CD4-positive, alpha-beta memory T cell (primary cell): ENCODE measurements around the gene MPZL2. TPM values are rescaled to one million over a fixed set of nuclear protein-coding genes. Genes with fewer than 3 reads are reported as not detected.
A peak's percentile ranks its signal among the peaks of the same experiment; 100 is the strongest.

Experiments used
- CTCF ChIA-PET: fragments of 350-600 bp; sonication (Branson Sonifier 250); formaldehyde crosslinking; loops from one replicate; lab custom pipeline; 2021; ENCODE audit warnings: inconsistent platforms; ENCODE audit not compliant: partially characterized antibody; lab: Charles Lee
- POLR2A ChIA-PET: fragments of 350-600 bp; sonication (Branson Sonifier 250); formaldehyde crosslinking; loops from one replicate; lab custom pipeline; 2021; ENCODE audit not compliant: partially characterized antibody; lab: Charles Lee
- DNase-seq, 5 donors: peaks; one replicate each; pipeline versions ENCODE4 v3.0.0 to v3.0.0-alpha.2; 2020 to 2022; ENCODE audit warnings: mixed read lengths in 1 of 5
- H3K27ac ChIP-seq: one replicate; pipeline ENCODE4 v1.7.0; 2013; ENCODE audit warnings: low read depth, low read length
- H3K27me3 ChIP-seq: 2 replicates; pipeline ENCODE4 v1.7.0; 2013; ENCODE audit warnings: mild to moderate bottlenecking, low read length, moderate library complexity; ENCODE audit not compliant: insufficient read depth
- H3K36me3 ChIP-seq: 2 replicates; pipeline ENCODE4 v1.7.0; 2013; ENCODE audit warnings: mild to moderate bottlenecking, low read length, moderate library complexity; ENCODE audit not compliant: insufficient read depth
- H3K4me1 ChIP-seq: 2 replicates; pipeline ENCODE4 v1.7.0; 2013; ENCODE audit warnings: mild to moderate bottlenecking, low read length, moderate library complexity; ENCODE audit not compliant: insufficient read depth
- H3K4me3 ChIP-seq, 2 donors: one replicate each; pipeline ENCODE4 v1.7.0; 2013; ENCODE audit warnings: low read length in 2 of 2, mild to moderate bottlenecking in 1 of 2
- H3K9me3 ChIP-seq, 2 donors: one replicate each; pipeline ENCODE4 v1.7.0; 2013; ENCODE audit warnings: low read length in 2 of 2, control low read depth in 1 of 2; ENCODE audit not compliant: control insufficient read depth in 1 of 2
- H3K27ac Mint-ChIP-seq, 7 donors: one replicate each; pipeline ENCODE4 v1.8.0; 2020 to 2021; ENCODE audit warnings: mixed read lengths in 7 of 7, mild to moderate bottlenecking in 6 of 7, inconsistent platforms in 3 of 7, moderate library complexity in 3 of 7
- H3K27me3 Mint-ChIP-seq, 2 donors: one replicate each; pipeline ENCODE4 v1.8.0; 2020 to 2021; ENCODE audit warnings: mixed read lengths in 2 of 2
- H3K36me3 Mint-ChIP-seq, 2 donors: one replicate each; pipeline ENCODE4 v1.8.0; 2020 to 2021; ENCODE audit warnings: mixed read lengths in 2 of 2, inconsistent platforms in 1 of 2, mild to moderate bottlenecking in 1 of 2
- H3K4me1 Mint-ChIP-seq, 4 donors: one replicate each; pipeline ENCODE4 v1.8.0; 2020 to 2021; ENCODE audit warnings: mixed read lengths in 4 of 4, mild to moderate bottlenecking in 1 of 4
- H3K4me3 Mint-ChIP-seq, 8 donors: one replicate each; pipeline ENCODE4 v1.8.0; 2020 to 2021; ENCODE audit warnings: mixed read lengths in 8 of 8, mild to moderate bottlenecking in 7 of 8, moderate library complexity in 6 of 8, inconsistent platforms in 3 of 8
- H3K9me3 Mint-ChIP-seq, 8 donors: one replicate each; pipeline ENCODE4 v1.8.0; 2020 to 2021; ENCODE audit warnings: mixed read lengths in 8 of 8, mild to moderate bottlenecking in 5 of 8, inconsistent platforms in 3 of 8, moderate library complexity in 1 of 8
- intact Hi-C: fragments of 100-400 bp; cut with micrococcal nuclease; formaldehyde crosslinking; loops from one replicate; pipeline ENCODE4 v1.15.1; 2023
- polyA plus RNA-seq, 2 donors: library from polyadenylated mRNA; unstranded; fragments of 300-500 nt; fragmentation: Illumina TruSeq; gene quantifications; one replicate each; pipeline ENCODE4 v1.2.3, GENCODE V29; 2021
- total RNA-seq, 2 experiments: library from RNA; stranded (reverse); gene quantifications; one replicate each; pipeline ENCODE4 v1.2.3, GENCODE V29; 2021

MPZL2 gene
- total and polyA plus RNA-seq, 4 experiments from 2014 or later, result 0.64 to 4.2 (median 3.3) TPM

- no peaks in the 10 kb centered on the region for H3K27me3 Mint-ChIP-seq
- ChIA-PET POLR2A (interaction anchor here (1.3 to 9.3 kb wide), 5 partner anchors 8 to 83 kb away, joined by 3 to 83 read pairs (median 10); partner anchors contain the start of genes JAML and MPZL3), CTCF (interaction anchor here (1.3 to 5.2 kb wide), 6 partner anchors 10 to 276 kb away, joined by 3 to 51 read pairs (median 5); no protein-coding TSS in a partner anchor)
- H3K9me3 ChIP-seq, result no peaks in the 10 kb centered on the region
- no peak overlapping the region for H3K27ac ChIP-seq
- no peak overlapping the region for H3K4me3 ChIP-seq
- peaks cover 42 to 70% (median 56%) of the 10 kb centered on the region in 4 donors for H3K4me1 Mint-ChIP-seq
- peaks cover 55 to 56% of the 10 kb centered on the region in 2 donors for H3K36me3 Mint-ChIP-seq
- H3K4me1 ChIP-seq, result peaks cover 44% of the 10 kb centered on the region
- H3K27ac Mint-ChIP-seq, result peak overlapping the region in 5 of 7 donors; percentile 9 to 93 (median 77)
- intact Hi-C loops, result no loop called here
- H3K27me3 ChIP-seq, result no peaks in the 10 kb centered on the region
- H3K4me3 Mint-ChIP-seq, result no peak overlapping the region
- H3K9me3 Mint-ChIP-seq, result peaks cover 0 to 2% (median 0%) of the 10 kb centered on the region in 8 donors
- no peak for DNase-seq
- peaks cover 21% of the 10 kb centered on the region for H3K36me3 ChIP-seq
Observed at GRCh38 chr11:118212131-118212725, 51.9 kb downstream of the MPZL2 start.

GRCh38 chr11:118211006-118211405 is 53.1 kb downstream of the MPZL2 start:
- Mint-ChIP-seq H3K4me1 (peaks cover 44 to 57% (median 51%) of the 10 kb centered on the region in 4 donors), H3K9me3 (peaks cover 0 to 2% (median 0%) of the 10 kb centered on the region in 8 donors), H3K36me3 (peaks cover 55 to 66% of the 10 kb centered on the region in 2 donors), H3K27ac (peak overlapping the region in 2 of 7 donors; percentile 19 to 68), H3K27me3 (no peaks in the 10 kb centered on the region), H3K4me3 (no peak overlapping the region)
- Histone ChIP-seq H3K27me3 (no peaks in the 10 kb centered on the region), H3K27ac (no peak overlapping the region), H3K36me3 (peaks cover 21% of the 10 kb centered on the region), H3K9me3 (no peaks in the 10 kb centered on the region), H3K4me3 (no peak overlapping the region), H3K4me1 (peaks cover 44% of the 10 kb centered on the region)
- POLR2A ChIA-PET, result interaction anchor here (1.3 to 9.3 kb wide), 4 partner anchors 7 to 85 kb away, joined by 3 to 83 read pairs (median 38); partner anchors contain the start of gene JAML
- CTCF ChIA-PET, result interaction anchor here (0.8 to 5.2 kb wide), 6 partner anchors 9 to 278 kb away, joined by 3 to 39 read pairs (median 4); no protein-coding TSS in a partner anchor
- DNase-seq, result no peak
- intact Hi-C loops, result no loop called here

GRCh38 chr11:118210323-118210722 is 53.8 kb downstream of the MPZL2 start:
- Mint-ChIP-seq H3K9me3 (peaks cover 0 to 2% (median 0%) of the 10 kb centered on the region in 8 donors), H3K4me1 (peaks cover 43 to 55% (median 49%) of the 10 kb centered on the region in 4 donors), H3K4me3 (no peak overlapping the region), H3K27ac (peak overlapping the region in 5 of 7 donors; percentile 0 to 75 (median 47)), H3K36me3 (peaks cover 55 to 71% of the 10 kb centered on the region in 2 donors), H3K27me3 (no peaks in the 10 kb centered on the region)
- Histone ChIP-seq H3K4me1 (peaks cover 44% of the 10 kb centered on the region), H3K9me3 (no peaks in the 10 kb centered on the region), H3K27me3 (no peaks in the 10 kb centered on the region), H3K36me3 (peaks cover 26% of the 10 kb centered on the region), H3K27ac (no peak overlapping the region), H3K4me3 (no peak overlapping the region)
- CTCF ChIA-PET, result interaction anchor here (0.8 to 5.2 kb wide), 3 partner anchors 8 to 49 kb away, joined by 3 to 39 read pairs (median 6); no protein-coding TSS in a partner anchor
- intact Hi-C loops, result no loop called here
- DNase-seq, result no peak
- POLR2A ChIA-PET, result interaction anchor here (2.0 to 9.3 kb wide), 3 partner anchors 6 to 32 kb away, joined by 4 to 83 read pairs (median 6); no protein-coding TSS in a partner anchor

DNA sequence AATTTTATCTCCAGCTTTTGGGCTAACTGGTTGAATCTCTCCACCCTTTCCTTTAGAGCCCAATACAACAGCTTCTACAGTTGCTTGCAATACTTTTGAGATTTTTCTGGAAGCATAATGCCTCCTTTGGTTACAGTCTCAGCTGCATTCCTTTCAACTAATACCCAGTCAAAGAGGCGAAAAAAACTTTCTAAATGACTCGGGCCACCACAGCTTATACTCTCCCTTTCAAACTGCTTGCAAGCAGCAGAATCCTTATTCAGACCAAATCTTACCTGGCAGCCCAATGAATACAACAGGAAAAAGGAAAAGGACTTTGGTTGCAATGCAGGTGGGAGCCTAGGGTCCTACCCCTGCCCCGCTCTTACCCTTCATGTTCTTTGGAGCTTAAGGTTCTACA is 55.1 kb downstream of the MPZL2 start:
- no peak overlapping the region for H3K4me3 ChIP-seq
- H3K27ac Mint-ChIP-seq, result peak overlapping the region in 4 of 7 donors; percentile 48 to 84 (median 64)
- H3K36me3 ChIP-seq, result peaks cover 27% of the 10 kb centered on the region
- H3K4me1 ChIP-seq, result peaks cover 43% of the 10 kb centered on the region
- no peak overlapping the region for H3K4me3 Mint-ChIP-seq
- H3K36me3 Mint-ChIP-seq, result peaks cover 55 to 71% of the 10 kb centered on the region in 2 donors
- peaks cover 30 to 48% (median 38%) of the 10 kb centered on the region in 4 donors for H3K4me1 Mint-ChIP-seq
- DNase-seq, result no peak
- no peaks in the 10 kb centered on the region for H3K9me3 ChIP-seq
- ChIA-PET CTCF (interaction anchor here (1.0 to 5.2 kb wide), 3 partner anchors 10 to 16 kb away, joined by 4 to 39 read pairs (median 5); partner anchors contain the start of gene JAML), POLR2A (interaction anchor here (0.6 to 2.8 kb wide), 5 partner anchors 16 to 189 kb away, joined by 3 to 19 read pairs (median 6); partner anchors contain the start of genes JAML and MPZL3)
- no peak overlapping the region for H3K27ac ChIP-seq
- H3K9me3 Mint-ChIP-seq, result peaks cover 0 to 2% (median 0%) of the 10 kb centered on the region in 8 donors
- no peaks in the 10 kb centered on the region for H3K27me3 Mint-ChIP-seq
- intact Hi-C loops, result loop anchor here (2.0 kb wide), 1 partner anchor 16 kb away; the partner anchor contains the start of gene JAML
- H3K27me3 ChIP-seq, result no peaks in the 10 kb centered on the region

- peak overlapping the region in 6 of 7 donors; percentile 83 to 97 (median 91) for H3K27ac Mint-ChIP-seq
- H3K4me1 ChIP-seq, result peaks cover 50% of the 10 kb centered on the region
- peaks cover 21% of the 10 kb centered on the region for H3K36me3 ChIP-seq
Observed at GRCh38 chr11:118207079-118207478, 57.0 kb downstream of the MPZL2 start.

DNA sequence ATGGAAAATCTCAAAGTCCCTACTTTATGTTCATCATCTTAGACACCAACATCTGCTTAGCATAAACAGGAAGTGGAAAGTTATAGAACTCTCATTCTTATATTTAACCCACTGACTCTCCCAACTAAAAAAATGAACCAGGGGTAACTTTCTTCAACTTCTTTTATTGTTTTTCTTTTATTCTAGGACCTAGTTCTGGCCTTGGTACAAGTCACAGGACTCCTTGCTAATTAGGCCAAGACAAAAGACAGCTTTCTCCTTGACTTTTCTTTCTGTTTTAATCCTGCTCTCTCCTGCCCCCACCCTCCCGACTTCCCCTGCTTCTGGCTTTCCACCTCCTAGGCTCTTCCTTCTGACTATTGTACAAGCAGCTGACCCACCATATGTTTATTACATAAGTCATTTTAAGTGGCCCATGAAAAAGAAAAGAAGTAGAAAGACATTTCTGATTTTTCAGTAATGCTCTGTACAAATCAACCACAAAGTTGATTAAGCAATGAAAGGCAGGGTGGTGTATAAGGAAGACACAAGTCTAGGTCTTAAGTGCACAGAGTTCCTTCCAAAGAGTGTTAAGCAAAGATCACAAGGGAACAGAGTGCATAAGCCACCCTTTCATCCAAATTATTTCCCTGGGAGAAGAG is 57.6 kb downstream of the MPZL2 start:
- Histone ChIP-seq H3K36me3 (peaks cover 16% of the 10 kb centered on the region), H3K9me3 (no peaks in the 10 kb centered on the region), H3K4me1 (peaks cover 56% of the 10 kb centered on the region), H3K4me3 (peak overlapping the region in 1 of 2 donors; percentile 11), H3K27ac (peak overlapping the region; percentile 48), H3K27me3 (no peaks in the 10 kb centered on the region)
- peaks cover 5 to 31% (median 21%) of the 10 kb centered on the region in 4 donors for H3K4me1 Mint-ChIP-seq
- no peaks in the 10 kb centered on the region for H3K9me3 Mint-ChIP-seq
- H3K27ac Mint-ChIP-seq, result peak overlapping the region in 6 of 7 donors; percentile 83 to 97 (median 91)
- DNase-seq, result no peak
- no peaks in the 10 kb centered on the region for H3K27me3 Mint-ChIP-seq
- peaks cover 35 to 53% of the 10 kb centered on the region in 2 donors for H3K36me3 Mint-ChIP-seq
- POLR2A ChIA-PET, result interaction anchor here (0.9 to 5.6 kb wide), 7 partner anchors 9 to 99 kb away, joined by 3 to 83 read pairs (median 10); partner anchors contain the start of genes JAML and MPZL3
- CTCF ChIA-PET, result interaction anchor here (1.2 to 1.5 kb wide), 2 partner anchors 10 to 89 kb away, joined by 3 to 4 read pairs; no protein-coding TSS in a partner anchor
- H3K4me3 Mint-ChIP-seq, result peak overlapping the region; percentile 56 to 93 (median 80)
- intact Hi-C loops, result loop anchor here (1.0 kb wide), 1 partner anchor 11 kb away; no protein-coding TSS in a partner anchor

More at GRCh38 chr11:118207079-118207478, 57.0 kb downstream of the MPZL2 start:
- CTCF ChIA-PET, result interaction anchor here (1.2 to 5.2 kb wide), 2 partner anchors 8 to 89 kb away, joined by 3 to 39 read pairs; no protein-coding TSS in a partner anchor
- H3K27me3 Mint-ChIP-seq, result no peaks in the 10 kb centered on the region
- peaks cover 10 to 34% (median 24%) of the 10 kb centered on the region in 4 donors for H3K4me1 Mint-ChIP-seq
- peaks cover 41 to 58% of the 10 kb centered on the region in 2 donors for H3K36me3 Mint-ChIP-seq
- H3K4me3 ChIP-seq, result peak overlapping the region in 1 of 2 donors; percentile 11
- H3K27me3 ChIP-seq, result no peaks in the 10 kb centered on the region
- H3K4me3 Mint-ChIP-seq, result peak overlapping the region in 5 of 8 donors; percentile 57 to 93 (median 82)
- POLR2A ChIA-PET, result interaction anchor here (1.1 to 5.6 kb wide), 6 partner anchors 8 to 99 kb away, joined by 7 to 83 read pairs (median 16); partner anchors contain the start of genes JAML and MPZL3
- H3K9me3 ChIP-seq, result no peaks in the 10 kb centered on the region
- intact Hi-C loops, result no loop called here
- no peak for DNase-seq
- H3K9me3 Mint-ChIP-seq, result no peaks in the 10 kb centered on the region
- H3K27ac ChIP-seq, result peak overlapping the region; percentile 48
